ENCODE results near the gene ULBP1.
"Not testable (repeated sequence)": the region's sequence is repeated elsewhere in the genome, so short reads cannot be mapped to it uniquely, and the experiment has no call there.

Gene ULBP1

GRCh38 chr6:150008588-150008987 is 44.8 kb downstream of the ULBP1 start:
- no peak for FAIRE-seq

- FAIRE-seq, result not testable (repeated sequence)
Observed at GRCh38 chr6:150012846-150013784, 49.4 kb downstream of the ULBP1 start.

GRCh38 chr6:150013785-150014622 is 50.3 kb downstream of the ULBP1 start:
- FAIRE-seq, result not testable (repeated sequence)

GRCh38 chr6:150014623-150015280 is 51.0 kb downstream of the ULBP1 start:
- not testable (repeated sequence) for FAIRE-seq

- FAIRE-seq, result not testable (repeated sequence)
Observed at GRCh38 chr6:150015281-150016001, 51.7 kb downstream of the ULBP1 start.

GRCh38 chr6:150016324-150017185 is 52.8 kb downstream of the ULBP1 start:
- peak; percentile 43 for FAIRE-seq

GRCh38 chr6:150017186-150017521 is 53.4 kb downstream of the ULBP1 start:
- FAIRE-seq, result not testable (repeated sequence)

- no peak for FAIRE-seq
Observed at GRCh38 chr6:150018846-150019580, 55.3 kb downstream of the ULBP1 start.

GRCh38 chr6:150021870-150022269 is 58.1 kb downstream of the ULBP1 start:
- FAIRE-seq, result not testable (repeated sequence)
